Upper lobe of left lung (tissue), 6 donors: ENCODE results near the gene CTTNBP2. TPM values are rescaled to one million over a fixed set of nuclear protein-coding genes. Genes with fewer than 3 reads are reported as not detected.

Experiments used
- ATAC-seq, 2 donors: fragments of 200-7000 bp; cut with Tn5 transposase; one replicate each; pipeline ENCODE4 v1.9.1; 2022; ENCODE audit warnings: mild to moderate bottlenecking in 2 of 2, moderate library complexity in 2 of 2; ENCODE audit not compliant: low FRiP score in 2 of 2
- DNase-seq, 2 donors: peaks; one replicate each; pipeline ENCODE4 v3.0.0-alpha.2; 2019 to 2020
- H3K27ac ChIP-seq, 4 donors: fragments of 200-600 bp; sonication (generic); one replicate each; pipeline ENCODE4 v1.5.1; 2016 to 2019
- H3K27me3 ChIP-seq, 4 donors: fragments of 200-600 bp; sonication (generic); one replicate each; pipeline ENCODE4 v1.5.1; 2017 to 2019
- H3K36me3 ChIP-seq, 4 donors: fragments of 200-600 bp; sonication (generic); one replicate each; pipeline ENCODE4 v1.5.1; 2016 to 2019
- H3K4me1 ChIP-seq, 4 donors: fragments of 200-600 bp; sonication (generic); one replicate each; pipeline ENCODE4 v1.5.1; 2018 to 2019
- H3K4me3 ChIP-seq, 4 donors: fragments of 200-600 bp; sonication (generic); one replicate each; pipeline ENCODE4 v1.5.1; 2017 to 2019; ENCODE audit warnings: mild to moderate bottlenecking in 2 of 4, moderate library complexity in 1 of 4
- H3K9me3 ChIP-seq, 4 donors: fragments of 200-600 bp; sonication (generic); one replicate each; pipeline ENCODE4 v1.5.1; 2018 to 2019
- EP300 ChIP-seq, 4 donors: sonication (generic); formaldehyde crosslinking; IDR thresholded peaks; one replicate each; pipeline ENCODE4 v1.5.1; 2017; ENCODE audit warnings: antibody characterized with exemption in 4 of 4, control low read depth in 2 of 4
- POLR2A ChIP-seq, 4 donors: fragments of 450-650 bp; IDR thresholded peaks; one replicate each; pipeline ENCODE4 v1.5.1; 2016 to 2017; ENCODE audit warnings: antibody characterized with exemption in 4 of 4, mild to moderate bottlenecking in 2 of 4
- POLR2AphosphoS5 ChIP-seq, 2 donors: sonication (generic); formaldehyde crosslinking; IDR thresholded peaks; one replicate each; pipeline ENCODE4 v1.5.1; 2017; ENCODE audit warnings: antibody characterized with exemption in 2 of 2
- WGBS, 2 donors: methylation state at CpG; one replicate each; pipeline ENCODE4 v1.1.5; 2017 to 2018; 5-methylcytosine and 5-hydroxymethylcytosine counted together
- total RNA-seq, 6 donors: library from RNA; depleted of rRNA in 4 of 6; stranded (reverse); fragments of >200 nt in 4 of 6; gene quantifications; one replicate each; pipeline versions ENCODE4 v1.1.0 to v1.2.1, GENCODE V29; 2016 to 2021
- TF ChIP-seq, protein P1 (sequence below), 6 experiments: fragments of 450-650 bp in 4 of 6; fragments of 200-600 bp in 2 of 6; sonication (generic) in 2 of 6; IDR thresholded peaks; one replicate each; pipeline ENCODE4 v1.5.1; 2016 to 2019; ENCODE audit warnings: antibody characterized with exemption in 6 of 6
- donor health status: DM: no; HTN: no; CAD: no; lungs with moderate emphysema.
- donor health status: DM: no; HTN: yes; CAD: no; lungs with severe emphysema.

CTTNBP2 gene
- total RNA-seq, 6 donors from 2014 or later, result 3.3 to 7.0 (median 5.1) TPM

DNA sequence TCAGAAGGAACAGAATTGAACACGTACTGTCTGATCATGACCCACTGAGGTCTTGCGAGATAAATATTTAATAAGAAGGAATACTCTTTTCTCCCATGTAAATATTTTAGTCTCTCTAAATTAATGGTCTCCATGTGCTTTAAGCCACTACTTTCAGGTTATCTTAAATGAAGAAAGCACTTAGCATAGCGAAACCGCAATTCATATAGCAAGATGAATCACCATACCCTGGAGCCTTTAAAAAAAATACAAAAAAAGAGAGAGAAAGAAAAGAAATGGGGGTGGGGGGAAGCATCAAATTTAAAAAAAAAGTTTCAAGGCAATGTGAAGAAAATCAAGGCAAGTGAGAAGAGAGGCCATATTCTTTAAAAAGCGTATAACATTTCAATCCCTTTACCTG, 82.5 kb downstream of the CTTNBP2 start:
- Histone ChIP-seq H3K27me3 (no peaks in the 10 kb centered on the region), H3K4me3 (no peak overlapping the region), H3K36me3 (no peaks in the 10 kb centered on the region), H3K4me1 (no peaks in the 10 kb centered on the region), H3K9me3 (no peaks in the 10 kb centered on the region), H3K27ac (no peak overlapping the region)
- DNase-seq (no peak), ATAC-seq (no peak)
- TF ChIP-seq POLR2AphosphoS5 (IDR thresholded peaks at IDR 0.05) (no peak), POLR2A (IDR thresholded peaks at IDR 0.05) (no peak), EP300 (IDR thresholded peaks at IDR 0.05) (no peak)
- TF ChIP-seq, protein P1, sequence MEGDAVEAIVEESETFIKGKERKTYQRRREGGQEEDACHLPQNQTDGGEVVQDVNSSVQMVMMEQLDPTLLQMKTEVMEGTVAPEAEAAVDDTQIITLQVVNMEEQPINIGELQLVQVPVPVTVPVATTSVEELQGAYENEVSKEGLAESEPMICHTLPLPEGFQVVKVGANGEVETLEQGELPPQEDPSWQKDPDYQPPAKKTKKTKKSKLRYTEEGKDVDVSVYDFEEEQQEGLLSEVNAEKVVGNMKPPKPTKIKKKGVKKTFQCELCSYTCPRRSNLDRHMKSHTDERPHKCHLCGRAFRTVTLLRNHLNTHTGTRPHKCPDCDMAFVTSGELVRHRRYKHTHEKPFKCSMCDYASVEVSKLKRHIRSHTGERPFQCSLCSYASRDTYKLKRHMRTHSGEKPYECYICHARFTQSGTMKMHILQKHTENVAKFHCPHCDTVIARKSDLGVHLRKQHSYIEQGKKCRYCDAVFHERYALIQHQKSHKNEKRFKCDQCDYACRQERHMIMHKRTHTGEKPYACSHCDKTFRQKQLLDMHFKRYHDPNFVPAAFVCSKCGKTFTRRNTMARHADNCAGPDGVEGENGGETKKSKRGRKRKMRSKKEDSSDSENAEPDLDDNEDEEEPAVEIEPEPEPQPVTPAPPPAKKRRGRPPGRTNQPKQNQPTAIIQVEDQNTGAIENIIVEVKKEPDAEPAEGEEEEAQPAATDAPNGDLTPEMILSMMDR (IDR thresholded peaks at IDR 0.05), result no peak
- WGBS, 2 donors, result 92 to 98% methylated on average over 5 of the region's 5 CpGs

DNA sequence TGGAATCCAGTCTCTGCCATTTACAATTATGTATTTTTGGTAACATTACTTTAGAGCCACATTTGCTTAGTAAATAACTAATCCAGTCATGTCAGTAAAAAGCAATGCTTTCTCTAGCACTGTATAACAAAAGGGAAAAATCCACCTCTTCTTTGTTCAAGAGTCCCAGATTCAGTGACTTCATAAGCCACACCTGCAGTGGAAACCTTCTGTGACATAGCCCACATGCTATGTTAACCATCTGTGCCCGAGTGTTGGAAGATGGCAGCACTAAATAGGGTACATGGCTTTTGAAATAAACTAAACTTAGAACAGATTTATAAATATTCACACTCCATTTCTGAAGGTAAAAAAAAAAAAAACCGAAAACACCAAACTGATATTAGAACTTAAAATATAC, 83.0 kb downstream of the CTTNBP2 start:
- Histone ChIP-seq H3K9me3 (no peaks in the 10 kb centered on the region), H3K4me3 (no peak overlapping the region), H3K27me3 (no peaks in the 10 kb centered on the region), H3K4me1 (no peaks in the 10 kb centered on the region), H3K27ac (no peak overlapping the region), H3K36me3 (no peaks in the 10 kb centered on the region)
- DNase-seq (no peak), ATAC-seq (no peak)
- 83 to 94% methylated on average over 2 of the region's 2 CpGs for WGBS, 2 donors
- TF ChIP-seq POLR2AphosphoS5 (IDR thresholded peaks at IDR 0.05), result no peak
- TF ChIP-seq EP300 (IDR thresholded peaks at IDR 0.05), result no peak
- no peak for TF ChIP-seq POLR2A (IDR thresholded peaks at IDR 0.05)
- TF ChIP-seq, protein P1 (IDR thresholded peaks at IDR 0.05), result no peak

DNA sequence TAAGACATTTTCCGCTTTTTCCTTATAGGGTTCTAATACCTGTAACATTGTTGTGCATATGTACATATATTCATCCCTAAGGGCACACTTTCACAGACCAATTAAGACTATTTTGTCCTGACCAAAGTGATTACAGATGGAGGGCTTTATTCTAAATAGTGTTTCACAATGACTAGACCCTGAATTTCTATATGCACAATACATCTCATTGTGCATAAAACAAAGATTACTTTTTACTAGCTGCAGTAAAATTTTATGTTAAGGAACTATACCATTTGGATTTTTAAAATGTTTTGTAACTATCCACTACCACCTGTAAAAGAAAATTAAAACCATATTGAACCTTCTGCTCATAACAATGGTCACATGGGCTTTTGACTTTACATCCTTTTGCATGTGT, 87.8 kb downstream of the CTTNBP2 start:
- no peak for TF ChIP-seq POLR2AphosphoS5 (IDR thresholded peaks at IDR 0.05)
- TF ChIP-seq, protein P1 (IDR thresholded peaks at IDR 0.05), result no peak
- no peak for TF ChIP-seq POLR2A (IDR thresholded peaks at IDR 0.05)
- TF ChIP-seq EP300 (IDR thresholded peaks at IDR 0.05), result no peak
- H3K36me3 ChIP-seq, result no peaks in the 10 kb centered on the region
- no peak for ATAC-seq
- H3K9me3 ChIP-seq, result no peaks in the 10 kb centered on the region
- H3K4me1 ChIP-seq, result no peaks in the 10 kb centered on the region
- no peak for DNase-seq
- no peaks in the 10 kb centered on the region for H3K27me3 ChIP-seq
- H3K27ac ChIP-seq, result no peak overlapping the region
- H3K4me3 ChIP-seq, result no peak overlapping the region
- 95 to 97% methylated on average over 1 of the region's 1 CpG for WGBS, 2 donors

DNA sequence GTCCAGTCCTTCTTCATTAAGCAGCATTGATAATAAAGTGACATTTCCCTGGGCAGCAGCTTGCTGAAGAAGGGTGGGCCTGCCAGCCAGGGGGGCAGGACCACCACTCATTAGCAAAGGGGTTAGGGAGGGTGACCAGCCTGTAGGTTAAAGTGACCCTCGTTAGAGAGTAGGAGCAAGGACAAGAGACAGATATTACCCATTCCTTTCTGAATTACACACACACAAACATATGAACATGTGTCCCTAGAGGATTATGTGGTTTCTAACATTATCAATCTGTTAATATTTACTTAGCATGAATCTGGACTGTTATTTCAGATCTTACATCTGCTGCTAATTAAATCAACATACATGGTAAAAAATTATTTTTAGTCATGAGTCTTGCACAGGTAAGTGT, 88.9 kb downstream of the CTTNBP2 start:
- Histone ChIP-seq H3K4me3 (no peak overlapping the region), H3K36me3 (no peaks in the 10 kb centered on the region), H3K27ac (no peak overlapping the region), H3K4me1 (no peaks in the 10 kb centered on the region), H3K27me3 (no peaks in the 10 kb centered on the region), H3K9me3 (no peaks in the 10 kb centered on the region)
- TF ChIP-seq POLR2A (IDR thresholded peaks at IDR 0.05) (no peak), EP300 (IDR thresholded peaks at IDR 0.05) (no peak), POLR2AphosphoS5 (IDR thresholded peaks at IDR 0.05) (no peak)
- TF ChIP-seq, protein P1 (IDR thresholded peaks at IDR 0.05), result no peak
- DNase-seq (no peak), ATAC-seq (no peak)
- 60 to 67% methylated on average over 1 of the region's 1 CpG for WGBS, 2 donors

DNA sequence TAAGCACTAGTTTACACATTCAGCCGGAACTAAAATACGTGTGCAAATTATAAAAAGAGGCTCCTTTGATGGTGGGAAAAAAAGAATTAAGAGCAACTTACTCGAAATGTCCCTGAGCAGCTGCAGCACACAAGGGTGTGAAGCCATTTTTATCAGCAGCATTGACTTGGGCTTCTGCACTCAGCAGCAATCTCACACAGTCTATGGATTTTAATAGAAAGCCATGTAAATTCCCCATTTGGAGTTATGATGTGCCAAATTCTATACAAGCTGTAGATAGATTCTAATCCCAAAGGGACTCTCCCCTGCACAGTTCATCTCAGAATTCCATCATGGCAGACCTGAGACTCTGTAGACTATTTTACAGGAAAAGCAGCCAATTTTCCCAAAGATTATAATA, 90.5 kb downstream of the CTTNBP2 start:
- H3K9me3 ChIP-seq, result no peaks in the 10 kb centered on the region
- H3K27me3 ChIP-seq, result no peaks in the 10 kb centered on the region
- TF ChIP-seq EP300 (IDR thresholded peaks at IDR 0.05), result no peak
- no peak for TF ChIP-seq POLR2AphosphoS5 (IDR thresholded peaks at IDR 0.05)
- TF ChIP-seq, protein P1 (IDR thresholded peaks at IDR 0.05), result no peak
- TF ChIP-seq POLR2A (IDR thresholded peaks at IDR 0.05), result no peak
- 89 to 91% methylated on average over 3 of the region's 3 CpGs for WGBS, 2 donors
- DNase-seq (no peak), ATAC-seq (no peak)
- H3K36me3 ChIP-seq, result no peaks in the 10 kb centered on the region
- H3K4me1 ChIP-seq, result no peaks in the 10 kb centered on the region
- no peak overlapping the region for H3K27ac ChIP-seq
- H3K4me3 ChIP-seq, result no peak overlapping the region
